ENCODE results near the gene OR14I1. TPM values are rescaled to one million over a fixed set of nuclear protein-coding genes. Genes with fewer than 3 reads are reported as not detected.

The OR14I1 gene
- total and polyA plus RNA-seq, 9 of the 15 experiments (the other 6 are each of a cell fraction or from before 2014, with no cell fraction given), result not detected

DNA sequence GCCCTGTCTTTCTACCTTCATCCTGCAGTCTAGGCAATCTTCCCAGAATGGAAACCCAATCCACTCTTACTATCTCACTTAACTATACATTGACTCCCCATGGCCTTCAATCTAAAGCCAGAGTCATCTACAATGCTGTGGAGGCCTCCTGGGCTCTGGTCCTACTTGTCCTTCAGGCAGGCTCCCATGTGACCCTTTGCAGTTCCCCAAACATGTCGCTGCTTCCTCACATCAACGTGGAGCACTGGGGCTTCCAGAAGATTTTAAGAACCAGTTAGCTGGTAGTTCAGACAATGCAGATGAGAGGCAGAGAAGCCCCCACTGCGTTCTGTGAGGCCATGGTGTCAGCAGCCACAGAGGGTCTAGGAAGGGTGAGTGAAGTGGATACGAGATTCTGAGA lies 34.4 kb upstream of the OR14I1 start (continued):
- TF ChIP-seq, protein P1, sequence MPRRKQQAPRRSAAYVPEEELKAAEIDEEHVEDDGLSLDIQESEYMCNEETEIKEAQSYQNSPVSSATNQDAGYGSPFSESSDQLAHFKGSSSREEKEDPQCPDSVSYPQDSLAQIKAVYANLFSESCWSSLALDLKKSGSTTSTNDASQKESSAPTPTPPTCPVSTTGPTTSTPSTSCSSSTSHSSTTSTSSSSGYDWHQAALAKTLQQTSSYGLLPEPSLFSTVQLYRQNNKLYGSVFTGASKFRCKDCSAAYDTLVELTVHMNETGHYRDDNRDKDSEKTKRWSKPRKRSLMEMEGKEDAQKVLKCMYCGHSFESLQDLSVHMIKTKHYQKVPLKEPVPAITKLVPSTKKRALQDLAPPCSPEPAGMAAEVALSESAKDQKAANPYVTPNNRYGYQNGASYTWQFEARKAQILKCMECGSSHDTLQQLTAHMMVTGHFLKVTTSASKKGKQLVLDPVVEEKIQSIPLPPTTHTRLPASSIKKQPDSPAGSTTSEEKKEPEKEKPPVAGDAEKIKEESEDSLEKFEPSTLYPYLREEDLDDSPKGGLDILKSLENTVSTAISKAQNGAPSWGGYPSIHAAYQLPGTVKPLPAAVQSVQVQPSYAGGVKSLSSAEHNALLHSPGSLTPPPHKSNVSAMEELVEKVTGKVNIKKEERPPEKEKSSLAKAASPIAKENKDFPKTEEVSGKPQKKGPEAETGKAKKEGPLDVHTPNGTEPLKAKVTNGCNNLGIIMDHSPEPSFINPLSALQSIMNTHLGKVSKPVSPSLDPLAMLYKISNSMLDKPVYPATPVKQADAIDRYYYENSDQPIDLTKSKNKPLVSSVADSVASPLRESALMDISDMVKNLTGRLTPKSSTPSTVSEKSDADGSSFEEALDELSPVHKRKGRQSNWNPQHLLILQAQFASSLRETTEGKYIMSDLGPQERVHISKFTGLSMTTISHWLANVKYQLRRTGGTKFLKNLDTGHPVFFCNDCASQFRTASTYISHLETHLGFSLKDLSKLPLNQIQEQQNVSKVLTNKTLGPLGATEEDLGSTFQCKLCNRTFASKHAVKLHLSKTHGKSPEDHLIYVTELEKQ (CRISPR knock-in tag; IDR thresholded peaks at IDR 0.05), result no peak
- TF ChIP-seq, protein P2, sequence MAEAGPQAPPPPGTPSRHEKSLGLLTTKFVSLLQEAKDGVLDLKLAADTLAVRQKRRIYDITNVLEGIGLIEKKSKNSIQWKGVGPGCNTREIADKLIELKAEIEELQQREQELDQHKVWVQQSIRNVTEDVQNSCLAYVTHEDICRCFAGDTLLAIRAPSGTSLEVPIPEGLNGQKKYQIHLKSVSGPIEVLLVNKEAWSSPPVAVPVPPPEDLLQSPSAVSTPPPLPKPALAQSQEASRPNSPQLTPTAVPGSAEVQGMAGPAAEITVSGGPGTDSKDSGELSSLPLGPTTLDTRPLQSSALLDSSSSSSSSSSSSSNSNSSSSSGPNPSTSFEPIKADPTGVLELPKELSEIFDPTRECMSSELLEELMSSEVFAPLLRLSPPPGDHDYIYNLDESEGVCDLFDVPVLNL (CRISPR knock-in tag; IDR thresholded peaks at IDR 0.05; ENCODE audit: low read depth), result no peak
- TF ChIP-seq JUNB (CRISPR knock-in tag; conservative IDR thresholded peaks at IDR 0.05) (no peak), TCFL5 (CRISPR knock-in tag; conservative IDR thresholded peaks at IDR 0.05) (no peak), CEBPG (CRISPR knock-in tag; IDR thresholded peaks at IDR 0.05) (no peak), CEBPG (tag; conservative IDR thresholded peaks at IDR 0.05 in 1 of 2, IDR thresholded peaks at IDR 0.05 in 1 of 2) (no peak)

DNA sequence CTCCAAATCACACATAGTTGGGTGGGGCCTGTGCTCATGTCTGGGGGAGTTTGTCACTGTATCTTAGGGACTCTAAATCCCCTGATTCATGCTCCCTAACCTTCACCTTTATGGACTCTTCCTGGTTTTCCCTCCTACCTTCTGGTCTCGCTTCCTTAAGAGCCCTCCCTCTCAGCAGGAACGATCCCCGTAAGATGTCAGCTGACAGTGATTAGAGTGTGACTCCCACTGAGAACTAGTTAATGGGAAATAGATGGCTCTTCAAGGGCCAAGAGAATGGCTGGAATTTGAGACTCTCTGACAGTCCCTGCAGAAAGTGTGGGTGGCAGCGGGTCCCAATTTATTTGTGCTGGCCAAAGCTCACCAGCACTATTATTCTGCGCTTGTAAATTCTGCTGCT lies 31.0 kb upstream of the OR14I1 start:
- H3K9me1 ChIP-seq (ENCODE audit: control insufficient read depth, insufficient read depth, low read length), result no peaks in the 10 kb centered on the region
- H3K27ac ChIP-seq (ENCODE audit: extremely low read depth, low read depth, low read length), result no peak overlapping the region
- H4K20me1 ChIP-seq (replicated peaks; ENCODE audit: control insufficient read depth, insufficient read depth, low read length), result no peaks in the 10 kb centered on the region
- no TSS peak for BruUV-seq (replicated peaks)
- intact Hi-C loops (cut with micrococcal nuclease) (no loop called here), in situ Hi-C loops (cut with MboI) (no loop called here)
- WGBS (ENCODE audit: insufficient coverage, low coverage, missing lambda C conversion rate), result 4% methylated on average over 5 of the region's 5 CpGs
- no peak overlapping the region for H3K4me2 ChIP-seq (ENCODE audit: insufficient read depth, low read length)
- no peak overlapping the region for H2AFZ ChIP-seq (ENCODE audit: low read depth, low read length)
- peaks cover 2 to 11% of the 10 kb centered on the region in 2 experiments; a peak in 2 of 5 replicates for H3K27me3 ChIP-seq (ENCODE audit: control insufficient read depth in 2 of 2, insufficient read depth in 2 of 2, low read length in 2 of 2)
- H3K9ac ChIP-seq (ENCODE audit: insufficient read depth in 1 of 2, low read depth in 2 of 2, low read length in 2 of 2), result no peak overlapping the region
- ATAC-seq (no peak), FAIRE-seq (no peak), DNase-seq (ENCODE audit: extremely low read depth in 1 of 4, low spot score in 3 of 4) (no peak)
- H3K36me3 ChIP-seq (ENCODE audit: control insufficient read depth, insufficient read depth, low read length), result no peaks in the 10 kb centered on the region
- no peaks in the 10 kb centered on the region; a peak in 1 of 5 replicates for H3K4me1 ChIP-seq (replicated peaks in 1 of 2; ENCODE audit: control insufficient read depth in 2 of 2, insufficient read depth in 2 of 2, low read length in 2 of 2)
- no peaks in the 10 kb centered on the region for H3K79me2 ChIP-seq (ENCODE audit: control insufficient read depth, insufficient read depth, low read length)
- CTCF ChIA-PET (ENCODE audit: low intra/inter-chr PET ratio), result no interaction called here
- no peaks in the 10 kb centered on the region; the same call in 1 of the 2 replicates for H3K9me3 ChIP-seq (replicated peaks; ENCODE audit: control insufficient read depth, insufficient read depth, low read depth, low read length)
- H3K4me3 ChIP-seq, result no peak overlapping the region
- POLR2A ChIA-PET, result interaction anchor here (0.7 kb wide), 1 partner anchor 12 kb away, joined by 3 read pairs; no protein-coding TSS in a partner anchor
- TF ChIP-seq PHB2 (IDR thresholded peaks at IDR 0.05; ENCODE audit: low read depth) (no peak), KLF1 (tag; IDR thresholded peaks at IDR 0.05) (no peak), RFX7 (CRISPR knock-in tag; IDR thresholded peaks at IDR 0.05) (no peak), RB1 (IDR thresholded peaks at IDR 0.05; ENCODE audit: low read depth) (no peak), ZNF253 (CRISPR knock-in tag; conservative IDR thresholded peaks at IDR 0.05) (no peak), NCOA1 (IDR thresholded peaks at IDR 0.05; ENCODE audit: low read depth) (no peak)
